Nephron progenitor cell (in vitro differentiated cells): ENCODE data around the gene FBRSL1.

Experiments used
- DNase-seq: peaks from one replicate; pipeline ENCODE4 v3.0.0; 2021
- H3K27ac Mint-ChIP-seq: 2 replicates; pipeline ENCODE4 v1.8.0; 2021; ENCODE audit warnings: mild to moderate bottlenecking, moderate library complexity, mixed read lengths
- H3K27me3 Mint-ChIP-seq: 2 replicates; pipeline ENCODE4 v1.8.0; 2021; ENCODE audit warnings: mild to moderate bottlenecking, low read depth, mixed read lengths; ENCODE audit not compliant: poor library complexity
- H3K36me3 Mint-ChIP-seq: 2 replicates; pipeline ENCODE4 v1.8.0; 2021; ENCODE audit warnings: low read depth, mixed read lengths
- H3K4me1 Mint-ChIP-seq: 2 replicates; pipeline ENCODE4 v1.8.0; 2021; ENCODE audit warnings: mixed read lengths
- H3K4me3 Mint-ChIP-seq: 2 replicates; pipeline ENCODE4 v1.8.0; 2021; ENCODE audit warnings: mild to moderate bottlenecking, moderate library complexity, mixed read lengths
- H3K9me3 Mint-ChIP-seq: 2 replicates; pipeline ENCODE4 v1.8.0; 2021; ENCODE audit warnings: mild to moderate bottlenecking, moderate library complexity, mixed read lengths
- TF ChIP-seq, protein P1 (sequence below): fragments of 200-600 bp; sonication (generic); IDR thresholded peaks from 2 replicates; pipeline ENCODE4 v1.5.0; 2021; ENCODE audit warnings: antibody characterized with exemption

Gene FBRSL1

DNA sequence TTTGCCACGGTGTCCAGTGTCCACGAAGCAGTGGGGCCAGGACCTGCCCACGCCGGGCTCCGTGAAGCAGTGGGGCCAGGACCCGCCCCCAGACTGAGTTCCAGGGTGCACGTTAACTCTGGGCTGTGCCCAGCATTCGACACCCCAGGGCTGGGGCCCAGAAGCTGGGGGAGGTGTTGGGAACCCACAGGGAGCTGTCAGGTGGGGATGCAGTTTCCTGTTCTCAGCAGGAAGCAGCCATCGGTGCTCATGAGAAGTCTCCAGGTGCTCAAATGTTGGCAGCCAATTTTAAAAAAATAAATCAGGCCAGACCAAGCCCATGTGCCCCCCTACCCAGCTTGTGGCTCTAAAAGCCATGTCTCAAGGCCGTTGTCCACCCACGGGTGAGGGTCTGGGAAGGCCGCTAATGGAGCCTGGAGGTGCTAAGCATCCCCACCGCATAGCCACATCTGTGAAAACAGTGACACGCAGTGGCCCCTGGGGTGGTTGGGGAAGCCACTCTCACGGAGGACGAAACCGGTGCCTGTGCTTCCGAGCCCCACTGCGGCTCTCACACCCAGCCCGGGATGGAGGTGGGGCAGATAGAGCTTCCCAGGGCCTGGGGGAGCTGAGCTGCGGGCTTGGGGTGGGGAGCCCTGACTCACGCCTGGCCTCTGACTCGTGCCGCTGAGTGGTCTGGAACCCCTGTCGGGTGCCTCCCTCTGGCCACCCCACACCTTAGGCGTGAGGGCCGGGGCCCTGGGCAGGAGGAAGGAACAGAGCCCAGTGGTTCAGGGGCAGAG lies 53.5 kb downstream of the FBRSL1 start:
- TF ChIP-seq, protein P1, sequence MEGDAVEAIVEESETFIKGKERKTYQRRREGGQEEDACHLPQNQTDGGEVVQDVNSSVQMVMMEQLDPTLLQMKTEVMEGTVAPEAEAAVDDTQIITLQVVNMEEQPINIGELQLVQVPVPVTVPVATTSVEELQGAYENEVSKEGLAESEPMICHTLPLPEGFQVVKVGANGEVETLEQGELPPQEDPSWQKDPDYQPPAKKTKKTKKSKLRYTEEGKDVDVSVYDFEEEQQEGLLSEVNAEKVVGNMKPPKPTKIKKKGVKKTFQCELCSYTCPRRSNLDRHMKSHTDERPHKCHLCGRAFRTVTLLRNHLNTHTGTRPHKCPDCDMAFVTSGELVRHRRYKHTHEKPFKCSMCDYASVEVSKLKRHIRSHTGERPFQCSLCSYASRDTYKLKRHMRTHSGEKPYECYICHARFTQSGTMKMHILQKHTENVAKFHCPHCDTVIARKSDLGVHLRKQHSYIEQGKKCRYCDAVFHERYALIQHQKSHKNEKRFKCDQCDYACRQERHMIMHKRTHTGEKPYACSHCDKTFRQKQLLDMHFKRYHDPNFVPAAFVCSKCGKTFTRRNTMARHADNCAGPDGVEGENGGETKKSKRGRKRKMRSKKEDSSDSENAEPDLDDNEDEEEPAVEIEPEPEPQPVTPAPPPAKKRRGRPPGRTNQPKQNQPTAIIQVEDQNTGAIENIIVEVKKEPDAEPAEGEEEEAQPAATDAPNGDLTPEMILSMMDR: no peak
- Mint-ChIP-seq H3K4me1 (peaks cover 26% of the 10 kb centered on the region), H3K4me3 (no peak overlapping the region), H3K9me3 (no peaks in the 10 kb centered on the region), H3K27me3 (peaks cover 6% of the 10 kb centered on the region), H3K27ac (no peak overlapping the region), H3K36me3 (no peaks in the 10 kb centered on the region)
- DNase-seq: no peak

DNA sequence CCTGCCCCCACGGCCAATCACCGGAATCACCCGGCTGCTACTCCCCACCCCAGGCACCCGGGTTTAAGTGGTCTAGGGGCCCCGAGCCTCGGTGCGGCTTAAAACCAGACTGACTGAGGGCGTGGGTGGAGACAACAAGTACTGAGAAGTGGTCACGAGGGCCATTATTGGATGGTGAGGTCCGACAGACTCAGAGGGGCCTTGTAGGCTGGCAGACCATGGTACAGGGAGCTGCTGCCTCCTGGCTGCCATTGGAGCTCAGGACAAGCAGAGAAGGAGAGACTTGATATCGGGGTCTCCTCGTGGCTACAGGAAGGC lies 54.1 kb downstream of the FBRSL1 start:
- peaks cover 26% of the 10 kb centered on the region for H3K4me1 Mint-ChIP-seq
- H3K4me3 Mint-ChIP-seq: no peak overlapping the region
- TF ChIP-seq, protein P1: no peak
- H3K27ac Mint-ChIP-seq: no peak overlapping the region
- H3K9me3 Mint-ChIP-seq: no peaks in the 10 kb centered on the region
- H3K27me3 Mint-ChIP-seq: peaks cover 6% of the 10 kb centered on the region
- DNase-seq: no peak
- H3K36me3 Mint-ChIP-seq: no peaks in the 10 kb centered on the region

DNA sequence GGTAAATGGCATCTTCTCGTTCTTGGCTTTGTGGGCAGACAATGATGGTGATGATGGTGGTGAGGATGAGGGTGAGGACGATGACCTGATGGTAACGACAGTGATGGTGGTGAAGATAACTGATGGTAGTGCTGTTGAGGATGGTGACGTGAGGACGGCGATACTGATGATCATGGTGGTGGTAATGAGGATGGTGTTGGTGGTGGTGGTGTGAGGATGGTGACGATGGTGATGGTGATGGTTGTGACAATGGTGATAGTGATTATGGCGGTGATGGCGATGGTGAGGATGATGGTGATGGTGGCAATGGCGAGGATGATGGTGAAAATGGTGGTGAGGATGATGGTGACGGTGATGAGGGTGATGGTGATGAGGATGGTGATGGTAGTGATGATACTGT lies 54.5 kb downstream of the FBRSL1 start:
- no peak overlapping the region for H3K27ac Mint-ChIP-seq

DNA sequence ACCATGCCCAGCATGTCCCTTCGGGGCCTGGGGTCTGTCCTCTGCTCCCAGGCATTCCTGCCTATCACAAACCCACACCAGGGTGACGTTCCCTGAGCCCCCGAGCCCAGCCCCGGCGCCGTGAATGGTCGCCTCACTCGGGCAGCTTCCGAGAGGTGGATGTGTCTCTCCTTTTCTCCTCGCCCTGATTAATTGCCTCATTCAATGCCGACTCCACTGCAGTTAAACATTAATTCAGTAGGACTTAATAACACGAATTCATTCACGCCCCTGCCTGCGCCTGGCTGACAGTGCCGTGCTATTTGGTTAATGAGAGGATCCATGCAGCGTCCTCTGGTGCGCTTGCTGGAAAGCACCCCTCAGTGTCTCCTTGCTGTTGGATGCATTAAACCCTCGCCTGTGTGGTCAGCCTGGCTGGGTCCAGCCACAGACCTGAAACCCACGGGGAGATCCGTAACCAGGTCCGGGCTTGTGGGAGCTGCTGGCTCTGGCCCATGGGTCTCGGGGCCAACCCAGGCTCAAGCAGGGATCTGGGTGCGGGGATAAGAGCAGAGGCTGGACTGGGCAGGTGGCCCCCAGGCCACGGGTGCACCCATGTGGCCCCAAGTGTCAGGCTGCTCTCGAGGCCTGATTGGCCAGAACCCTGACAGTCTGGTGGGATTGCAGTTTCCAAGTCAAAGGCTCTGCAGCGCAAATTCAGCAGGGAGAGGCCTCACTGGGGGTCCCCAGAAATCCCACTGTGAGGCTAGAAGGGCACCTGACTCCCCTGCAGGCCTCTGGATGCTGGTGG lies 55.4 kb downstream of the FBRSL1 start:
- TF ChIP-seq, protein P1: no peak
- peaks cover 34% of the 10 kb centered on the region for H3K4me1 Mint-ChIP-seq
- no peaks in the 10 kb centered on the region for H3K36me3 Mint-ChIP-seq
- H3K4me3 Mint-ChIP-seq: no peak overlapping the region
- H3K9me3 Mint-ChIP-seq: no peaks in the 10 kb centered on the region
- H3K27me3 Mint-ChIP-seq: peaks cover 13% of the 10 kb centered on the region
- DNase-seq: no peak
- H3K27ac Mint-ChIP-seq: no peak overlapping the region

More for the DNA sequence above, 54.5 kb downstream of the FBRSL1 start:
- no peaks in the 10 kb centered on the region for H3K9me3 Mint-ChIP-seq
- H3K4me1 Mint-ChIP-seq: peaks cover 26% of the 10 kb centered on the region
- H3K4me3 Mint-ChIP-seq: no peak overlapping the region
- DNase-seq: no peak
- TF ChIP-seq, protein P1: no peak
- no peaks in the 10 kb centered on the region for H3K36me3 Mint-ChIP-seq
- H3K27me3 Mint-ChIP-seq: peaks cover 6% of the 10 kb centered on the region

DNA sequence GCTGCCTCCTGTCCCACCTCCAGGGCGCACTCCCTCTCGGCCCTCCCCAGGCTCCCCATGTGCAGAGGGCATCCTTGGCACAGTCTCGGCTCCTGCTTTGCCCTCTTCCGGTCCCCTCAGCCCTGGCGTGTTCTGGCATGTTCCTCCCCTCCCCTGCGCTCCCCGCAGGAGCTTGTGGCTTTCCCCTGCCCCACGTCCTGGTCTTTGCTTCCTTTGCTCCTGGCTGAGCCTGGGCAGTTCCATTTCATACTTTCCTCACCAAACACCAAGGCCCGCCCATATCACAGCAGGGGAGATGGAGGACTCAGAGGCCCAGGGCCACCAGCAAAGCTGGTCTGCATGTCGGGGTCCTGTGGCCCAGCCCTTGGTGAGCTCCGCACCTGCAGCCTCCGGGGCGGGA lies 56.0 kb downstream of the FBRSL1 start:
- peaks cover 37% of the 10 kb centered on the region for H3K4me1 Mint-ChIP-seq
- peaks cover 17% of the 10 kb centered on the region for H3K27me3 Mint-ChIP-seq
- H3K27ac Mint-ChIP-seq: no peak overlapping the region
- H3K36me3 Mint-ChIP-seq: no peaks in the 10 kb centered on the region
- peak overlapping the region; percentile 25 for H3K4me3 Mint-ChIP-seq
- DNase-seq: no peak
- TF ChIP-seq, protein P1: no peak
- H3K9me3 Mint-ChIP-seq: no peaks in the 10 kb centered on the region
